GM23338 (cell line): ENCODE measurements around the gene CACHD1. TPM values are rescaled to one million over a fixed set of nuclear protein-coding genes. Genes with fewer than 3 reads are reported as not detected.

Source experiments
- CREB1 ChIP-seq: fragments of 250-450 bp; sonication (Bioruptor Pico); IDR thresholded peaks from 2 replicates; pipeline ENCODE4 v1.5.0; 2020; ENCODE audit warnings: low read depth, mild to moderate bottlenecking, moderate library complexity
- CTCF ChIP-seq, 2 experiments: fragments of 200-600 bp in 1 of 2; sonication (generic) in 1 of 2; conservative IDR thresholded peaks; 2 replicates each; pipeline versions ENCODE4 v1.5.1 to v1.6.1; 2016 to 2017; ENCODE audit warnings: antibody characterized with exemption in 2 of 2, low read depth in 2 of 2, mild to moderate bottlenecking in 2 of 2, moderate library complexity in 1 of 2
- EZH2 ChIP-seq: fragments of 200-600 bp; sonication (generic); IDR thresholded peaks from one replicate; pipeline ENCODE4 v1.8.0; 2017; ENCODE audit warnings: antibody characterized with exemption, mild to moderate bottlenecking, low read depth; ENCODE audit not compliant: unreplicated experiment
- EZH2phosphoT487 ChIP-seq: fragments of 200-600 bp; sonication (generic); IDR thresholded peaks from one replicate; pipeline ENCODE4 v1.8.1; 2018; ENCODE audit warnings: antibody characterized with exemption; ENCODE audit not compliant: unreplicated experiment
- JUNB ChIP-seq: IDR thresholded peaks from one replicate; pipeline ENCODE4 v1.6.1; 2016; ENCODE audit warnings: antibody characterized with exemption; ENCODE audit not compliant: unreplicated experiment
- NANOG ChIP-seq: IDR thresholded peaks from 2 replicates; pipeline ENCODE4 v1.6.1; 2016; ENCODE audit warnings: antibody characterized with exemption, borderline replicate concordance
- ZNF114 ChIP-seq: fragments of 250-450 bp; sonication (Bioruptor Pico); IDR thresholded peaks from 2 replicates; pipeline ENCODE4 v1.5.0; 2020; ENCODE audit warnings: mild to moderate bottlenecking, moderate library complexity
- ZNF462 ChIP-seq: fragments of 250-450 bp; sonication (Bioruptor Pico); IDR thresholded peaks from 2 replicates; pipeline ENCODE4 v1.5.0; 2020; ENCODE audit warnings: mild to moderate bottlenecking, moderate library complexity
- polyA plus RNA-seq: library from polyadenylated mRNA; unstranded; fragments of >200 nt; fragmentation: Nextera tagmentation; extraction: Ambion mirVana; gene quantifications from 2 replicates; pipeline ENCODE4 v1.2.1, GENCODE V29; 2016
- total RNA-seq: library from RNA; depleted of rRNA; stranded (reverse); fragments of >200 nt; shearing (Covaris generic); gene quantifications from 2 replicates; pipeline ENCODE4 v1.2.3, GENCODE V29; 2014

The CACHD1 gene
- total and polyA plus RNA-seq, 2 experiments from 2014 or later: 12.6 to 43.7 TPM

DNA sequence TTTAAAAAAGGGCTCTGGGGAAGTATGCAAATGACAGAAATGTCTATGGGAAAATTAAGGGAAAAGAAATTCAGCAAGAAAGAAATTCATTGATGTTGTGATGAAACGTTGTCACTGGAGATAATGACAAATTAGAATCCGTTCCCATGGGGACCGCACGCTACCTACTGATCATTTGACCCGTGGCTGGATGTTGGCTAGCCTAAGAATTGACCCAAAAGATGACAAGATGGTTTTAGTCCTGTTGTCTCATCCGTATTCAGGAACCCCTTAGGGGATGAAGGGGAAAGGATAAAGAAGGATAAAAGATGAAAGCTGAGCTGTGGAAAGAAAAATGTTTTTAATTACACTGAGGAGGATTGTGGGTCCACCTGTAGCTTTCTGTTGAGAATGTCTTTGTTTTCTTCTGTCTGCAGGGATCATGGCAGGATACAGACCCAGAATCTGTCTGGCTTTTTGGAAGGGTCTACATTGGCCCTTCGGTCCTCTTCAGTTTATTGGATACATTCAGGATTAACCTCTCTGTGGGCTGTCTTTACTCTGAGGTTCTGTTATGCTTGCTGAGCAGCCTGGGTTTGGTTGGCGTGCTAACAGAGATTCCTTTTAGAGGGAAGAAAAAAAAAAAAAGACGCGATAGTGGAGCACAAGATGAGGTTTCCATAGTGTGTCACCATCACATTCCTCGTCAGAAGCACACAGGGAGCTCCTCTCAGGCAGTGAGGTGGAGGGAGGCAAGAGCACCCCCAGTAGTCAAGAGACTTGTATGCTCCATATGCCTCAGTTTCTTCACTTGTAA is 106.2 kb downstream of the CACHD1 start (continued):
- no peak for TF ChIP-seq ZNF462 (CRISPR knock-in tag)
- no peak for TF ChIP-seq JUNB
- TF ChIP-seq NANOG: no peak
- TF ChIP-seq CTCF (conservative IDR thresholded peaks at IDR 0.05; ENCODE audit: low read depth in 2 of 2): no peak
- TF ChIP-seq ZNF114: no peak
- no peak for TF ChIP-seq EZH2
- no peak for TF ChIP-seq EZH2phosphoT487
- no peak for TF ChIP-seq CREB1 (CRISPR knock-in tag)
